Stomach (tissue), 9 donors: ENCODE measurements around the gene SLC29A3. TPM values are rescaled to one million over a fixed set of nuclear protein-coding genes. Genes with fewer than 3 reads are reported as not detected.

Experiments used
- DNase-seq, 2 donors: peaks; one replicate each; pipeline versions ENCODE4 v3.0.0 to v3.0.0-alpha.2; 2013 to 2019
- H3K27ac ChIP-seq, 5 donors: fragments of 200-600 bp in 4 of 5; sonication (generic) in 4 of 5; one replicate each; pipeline ENCODE4 v1.5.1; 2013 to 2019; ENCODE audit warnings: mild to moderate bottlenecking in 1 of 5, moderate library complexity in 1 of 5
- H3K27me3 ChIP-seq, 3 donors: fragments of 200-600 bp; sonication (generic); one replicate each; pipeline ENCODE4 v1.5.1; 2017 to 2019; ENCODE audit warnings: mixed run types in 1 of 3
- H3K36me3 ChIP-seq, 4 donors: fragments of 200-600 bp; sonication (generic); 1 replicate in 3 of 4; 2 replicates in 1 of 4; pipeline ENCODE4 v1.5.1; 2016 to 2019
- H3K4me1 ChIP-seq, 4 donors: fragments of 200-600 bp; sonication (generic); one replicate each; pipeline ENCODE4 v1.5.1; 2016 to 2019
- H3K4me3 ChIP-seq, 4 donors: fragments of 200-600 bp; sonication (generic) in 3 of 4; one replicate each; pipeline ENCODE4 v1.5.1; 2016 to 2019; ENCODE audit warnings: mild to moderate bottlenecking in 1 of 4
- H3K9me3 ChIP-seq, 4 donors: fragments of 200-600 bp; sonication (generic); one replicate each; pipeline ENCODE4 v1.5.1; 2016 to 2019
- CTCF ChIP-seq, 7 experiments: fragments of 450-650 bp in 4 of 7; fragments of 200-600 bp in 3 of 7; sonication (generic) in 3 of 7; IDR thresholded peaks; one replicate each; pipeline ENCODE4 v1.5.1; 2016 to 2019; ENCODE audit warnings: antibody characterized with exemption in 7 of 7, control low read depth in 2 of 7, mild to moderate bottlenecking in 1 of 7
- EP300 ChIP-seq: sonication (generic); formaldehyde crosslinking; IDR thresholded peaks from one replicate; pipeline ENCODE4 v1.6.1; 2017; ENCODE audit warnings: antibody characterized with exemption
- POLR2A ChIP-seq, 4 donors: fragments of 450-650 bp; IDR thresholded peaks; one replicate each; pipeline ENCODE4 v1.6.1; 2016; ENCODE audit warnings: antibody characterized with exemption in 4 of 4, control low read depth in 2 of 4, mild to moderate bottlenecking in 1 of 4, moderate library complexity in 1 of 4
- POLR2AphosphoS5 ChIP-seq, 3 donors: sonication (generic); formaldehyde crosslinking; IDR thresholded peaks; one replicate each; pipeline ENCODE4 v1.6.1; 2016; ENCODE audit warnings: antibody characterized with exemption in 3 of 3
- WGBS, 5 donors: extraction: QIAGEN DNeasy Blood & Tissue Kit in 3 of 5; methylation state at CpG; one replicate each; pipeline versions ENCODE4 v1.1.5 to v1.1.7; 2013 to 2018; 5-methylcytosine and 5-hydroxymethylcytosine counted together
- intact Hi-C: fragments of 100-400 bp; cut with DNase I; formaldehyde crosslinking; loops from one replicate; pipeline ENCODE4 v1.15.1; 2023; ENCODE audit warnings: low total_unique reads
- polyA plus RNA-seq, 3 donors: library from polyadenylated mRNA; stranded (reverse); fragments of 200-250 nt; gene quantifications; one replicate each; pipeline ENCODE4 v1.2.3, GENCODE V29; 2013
- total RNA-seq, 5 donors: library from RNA; depleted of rRNA; stranded (reverse); fragments of >200 nt; gene quantifications; one replicate each; pipeline versions ENCODE4 v1.1.0 to v1.2.3, GENCODE V29; 2014 to 2016
- donor health status: healthy with polysubstance abuse.
- donor health status: Bipolar disorder and iron deficiency.
- donor health status: healthy.

Gene SLC29A3
- total and polyA plus RNA-seq, 8 donors = 2.8 to 23.7 (median 4.2) TPM; not detected in 2

GRCh38 chr10:71370031-71370430 is 51.0 kb downstream of the SLC29A3 start:
- Histone ChIP-seq H3K4me1 (peaks cover 0 to 7% (median 0%) of the 10 kb centered on the region in 4 donors), H3K27ac (no peak overlapping the region), H3K9me3 (no peaks in the 10 kb centered on the region), H3K4me3 (no peak overlapping the region), H3K36me3 (peaks cover 0 to under 1% (median 0%) of the 10 kb centered on the region in 4 donors), H3K27me3 (no peaks in the 10 kb centered on the region)
- no peak for TF ChIP-seq POLR2AphosphoS5 (IDR thresholded peaks at IDR 0.05)
- TF ChIP-seq CTCF (IDR thresholded peaks at IDR 0.05) = no peak
- TF ChIP-seq EP300 = no peak
- no peak for TF ChIP-seq POLR2A (IDR thresholded peaks at IDR 0.05)
- intact Hi-C loops = loop anchor here (10.0 kb wide), 1 partner anchor 45 kb away; no protein-coding TSS in a partner anchor
- WGBS, 5 donors = 79 to 93% (median 87%) methylated on average over 3 of the region's 3 CpGs
- DNase-seq = no peak

GRCh38 chr10:71371750-71372166 is 52.7 kb downstream of the SLC29A3 start:
- H3K27ac ChIP-seq = no peak overlapping the region
- H3K4me3 ChIP-seq = no peak overlapping the region
- no peak for DNase-seq
- intact Hi-C loops = loop anchor here (10.0 kb wide), 1 partner anchor 47 kb away; no protein-coding TSS in a partner anchor
- no peaks in the 10 kb centered on the region for H3K36me3 ChIP-seq
- TF ChIP-seq POLR2AphosphoS5 (IDR thresholded peaks at IDR 0.05) (no peak), POLR2A (IDR thresholded peaks at IDR 0.05) (no peak), CTCF (IDR thresholded peaks at IDR 0.05) (no peak), EP300 (no peak)
- no peaks in the 10 kb centered on the region for H3K9me3 ChIP-seq
- H3K4me1 ChIP-seq = peaks cover 4 to 19% (median 10%) of the 10 kb centered on the region in 4 donors
- H3K27me3 ChIP-seq = no peaks in the 10 kb centered on the region
- WGBS, 5 donors = 48 to 52% (median 49%) methylated on average over 6 of the region's 6 CpGs

GRCh38 chr10:71372882-71373495 is 53.9 kb downstream of the SLC29A3 start:
- no peak for TF ChIP-seq EP300
- no peak for TF ChIP-seq POLR2AphosphoS5 (IDR thresholded peaks at IDR 0.05)
- TF ChIP-seq POLR2A (IDR thresholded peaks at IDR 0.05) = no peak
- TF ChIP-seq CTCF (IDR thresholded peaks at IDR 0.05) = no peak
- no peak for DNase-seq
- Histone ChIP-seq H3K4me3 (no peak overlapping the region), H3K27ac (peak overlapping the region in 2 of 5 donors; percentile 48 to 53), H3K9me3 (no peaks in the 10 kb centered on the region), H3K27me3 (no peaks in the 10 kb centered on the region), H3K4me1 (peaks cover 7 to 32% (median 17%) of the 10 kb centered on the region in 4 donors), H3K36me3 (no peaks in the 10 kb centered on the region)
- 64 to 80% (median 76%) methylated on average over 10 of the region's 10 CpGs for WGBS, 5 donors
- intact Hi-C loops = loop anchor here (10.0 kb wide), 1 partner anchor 48 kb away; no protein-coding TSS in a partner anchor

- H3K27ac ChIP-seq = no peak overlapping the region
- 78 to 89% (median 85%) methylated on average over 11 of the region's 11 CpGs for WGBS, 5 donors
- no peak for TF ChIP-seq EP300
- TF ChIP-seq POLR2AphosphoS5 (IDR thresholded peaks at IDR 0.05) = no peak
- TF ChIP-seq POLR2A (IDR thresholded peaks at IDR 0.05) = no peak
- no peak for DNase-seq
- intact Hi-C loops = loop anchor here (10.0 kb wide), 1 partner anchor 50 kb away; no protein-coding TSS in a partner anchor
- peaks cover 7 to 37% (median 17%) of the 10 kb centered on the region in 4 donors for H3K4me1 ChIP-seq
- H3K36me3 ChIP-seq = no peaks in the 10 kb centered on the region
- H3K4me3 ChIP-seq = no peak overlapping the region
- H3K27me3 ChIP-seq = no peaks in the 10 kb centered on the region
- no peaks in the 10 kb centered on the region for H3K9me3 ChIP-seq
These were observed 55.6 kb downstream of the SLC29A3 start for GRCh38 chr10:71374481-71375233.
